Inflammatory macrophage treated with lipopolysaccharide for 4 hours (primary cell): ENCODE results near the gene TKFC.
"Not testable (repeated sequence)": the region's sequence is repeated elsewhere in the genome, so short reads cannot be mapped to it uniquely, and the experiment has no call there.

Experiments
- DNase-seq: peaks from one replicate; pipeline ENCODE4 v3.0.0-alpha.2; 2020

The TKFC gene

DNA sequence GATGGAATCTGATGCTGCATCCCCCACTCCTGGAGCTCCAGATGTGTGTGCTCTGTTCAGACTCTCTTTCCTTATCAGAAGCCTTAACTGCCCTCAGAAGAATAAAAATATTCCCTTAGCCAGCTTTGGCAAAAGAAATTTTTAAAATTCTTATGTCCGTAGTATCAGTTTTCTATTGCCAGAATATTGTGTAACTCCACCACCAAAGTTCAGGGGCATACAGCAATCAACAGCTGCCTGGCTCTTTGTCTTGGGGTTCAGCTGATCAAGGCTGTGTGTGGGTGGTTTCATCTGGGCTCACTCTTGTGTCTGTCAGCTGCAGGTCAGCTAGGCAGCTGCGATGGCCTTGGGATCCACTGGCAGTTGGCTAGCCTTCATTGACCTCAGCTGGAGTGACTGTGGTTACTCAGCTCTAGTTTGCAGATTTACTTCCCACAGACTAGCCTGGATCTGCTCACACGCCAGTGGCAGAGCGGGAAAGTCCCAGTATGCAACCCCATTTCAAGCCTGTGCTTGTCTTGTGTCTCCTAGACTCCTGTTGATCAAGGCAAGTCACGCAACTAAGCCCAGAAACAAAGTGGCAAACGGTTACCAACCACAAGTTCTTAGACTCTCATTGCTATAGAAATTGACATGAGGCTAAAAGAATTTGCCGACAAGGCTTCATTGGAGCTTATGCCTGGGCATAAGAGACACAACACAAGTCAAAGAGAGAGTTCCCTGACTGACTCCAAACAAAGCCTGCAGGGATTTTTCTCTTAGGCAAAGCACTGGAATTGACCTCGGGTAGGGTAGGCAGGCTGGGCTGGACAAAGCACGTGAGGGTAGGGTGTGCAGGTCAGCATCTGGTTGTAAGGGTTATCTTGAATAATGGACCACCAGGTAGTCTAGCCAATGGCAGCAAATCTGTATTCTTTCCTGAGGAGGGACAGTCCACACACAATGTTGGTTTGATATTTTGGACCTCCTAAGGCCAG is 36.6 kb downstream of the TKFC start:
- peak; percentile 95 for DNase-seq

DNA sequence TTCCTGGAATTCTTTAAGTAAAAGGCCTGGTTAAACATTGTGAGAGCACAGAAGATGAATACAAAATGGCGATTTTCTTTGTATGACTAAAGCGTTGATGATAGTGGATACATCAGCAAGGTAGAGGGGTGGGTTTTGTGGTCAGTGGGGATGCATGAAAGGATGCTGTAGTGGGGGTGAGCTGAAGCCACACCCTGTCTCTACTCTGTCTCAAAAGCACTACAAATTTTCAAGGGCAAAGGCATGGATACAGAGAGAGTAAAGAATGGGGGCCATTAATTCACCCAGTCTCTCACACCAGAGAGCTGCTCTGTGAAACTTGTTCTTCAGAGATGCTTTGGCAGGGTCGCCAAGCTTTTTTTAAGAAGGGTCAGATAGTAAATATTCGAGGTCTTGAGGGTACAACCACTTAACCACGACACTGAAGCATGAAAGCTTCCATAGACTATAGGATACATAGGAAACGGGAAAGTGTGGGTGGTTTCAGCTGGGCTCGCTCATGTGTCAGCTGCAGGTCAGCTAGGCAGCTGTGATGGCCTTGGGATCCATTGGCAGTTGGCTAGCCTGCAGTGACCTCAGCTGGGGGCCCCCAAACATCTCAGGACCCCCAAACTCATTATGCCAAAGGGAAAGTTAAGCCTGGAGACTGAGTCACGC is 37.4 kb downstream of the TKFC start:
- DNase-seq: peak; percentile 45

DNA sequence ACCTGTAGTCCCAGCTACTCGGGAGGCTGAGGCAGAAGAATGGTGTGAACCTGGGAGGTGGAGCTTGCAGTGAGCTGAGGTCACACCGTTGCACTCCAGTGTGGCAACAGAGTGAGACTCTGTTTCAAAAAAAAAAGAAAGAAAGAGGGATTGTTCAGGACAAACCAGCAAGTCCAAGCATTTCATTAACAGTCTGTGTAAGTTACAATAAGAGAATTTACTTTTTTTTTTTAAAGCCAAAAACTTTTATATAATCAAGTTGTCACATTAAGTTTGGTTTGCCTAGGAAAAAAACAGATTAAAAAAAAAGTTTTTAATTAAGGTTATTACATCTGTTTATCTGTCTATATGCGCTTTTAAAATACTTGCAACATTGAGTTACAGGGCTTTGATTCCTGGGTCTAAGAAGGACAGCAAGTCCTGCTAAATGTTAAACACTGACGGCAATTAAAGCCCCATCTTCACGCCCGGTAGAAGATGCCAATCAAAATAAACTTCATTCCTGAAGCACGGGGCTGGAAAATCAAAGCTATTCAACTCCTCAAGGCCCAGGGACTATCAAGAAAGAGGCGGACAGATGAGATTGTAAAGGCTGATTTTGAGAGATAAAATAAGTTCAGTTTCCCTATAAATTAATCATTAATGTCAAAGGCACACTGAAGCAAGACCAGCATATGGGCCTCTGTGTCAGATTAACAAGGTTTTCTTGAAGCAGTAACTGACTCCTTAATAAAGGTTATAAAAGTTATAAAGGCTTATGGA is 39.8 kb downstream of the TKFC start:
- DNase-seq: no peak

DNA sequence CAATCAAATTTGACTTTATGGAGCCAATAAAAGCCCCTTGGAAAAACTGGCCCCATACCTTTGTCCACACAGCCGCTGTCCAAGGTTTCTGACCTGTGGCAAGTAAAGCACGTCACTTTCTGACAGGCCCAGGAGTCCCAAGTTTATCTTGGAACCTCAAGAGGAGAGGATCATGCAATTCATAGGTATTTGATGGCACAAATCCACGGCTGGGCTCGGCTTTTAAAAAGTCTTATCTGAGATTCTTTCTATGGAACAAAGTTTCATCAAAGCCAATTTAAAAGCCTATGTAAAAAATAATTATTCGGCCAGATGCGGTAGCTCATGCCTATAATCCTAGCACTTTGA is 42.7 kb downstream of the TKFC start:
- DNase-seq: no peak

DNA sequence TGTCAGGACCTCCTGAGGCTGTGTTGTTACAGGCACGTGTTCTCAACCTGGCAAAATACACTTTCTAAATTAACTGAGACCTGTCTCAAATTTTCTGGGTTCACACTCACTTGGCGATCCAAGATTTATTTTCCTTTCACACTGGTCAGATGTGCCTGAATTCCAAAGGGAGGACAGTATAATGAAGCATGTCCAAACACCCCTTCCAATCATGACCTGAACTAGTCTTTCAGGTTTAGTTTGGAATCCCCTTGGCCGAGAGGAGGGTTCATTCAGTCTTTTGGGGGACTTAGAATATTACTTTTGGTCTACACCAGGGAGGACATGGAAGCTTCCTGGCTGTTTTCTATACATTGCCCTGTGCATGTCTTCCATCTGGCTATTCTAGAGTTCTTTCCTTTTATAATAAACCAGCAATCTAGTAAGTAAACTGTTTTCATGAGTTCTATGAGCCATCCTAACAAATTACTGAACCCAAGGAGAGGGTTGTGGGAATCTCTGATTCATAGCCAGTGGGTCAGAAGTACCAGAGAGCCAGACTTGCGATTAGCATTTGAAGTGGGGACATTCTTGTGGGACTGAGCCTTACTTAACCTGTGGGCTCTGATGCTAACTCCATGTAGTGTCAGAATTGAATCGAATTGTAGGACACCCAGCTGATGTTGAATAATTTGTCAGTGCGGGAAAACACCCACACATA is 44.6 kb downstream of the TKFC start:
- DNase-seq: peak; percentile 36

DNA sequence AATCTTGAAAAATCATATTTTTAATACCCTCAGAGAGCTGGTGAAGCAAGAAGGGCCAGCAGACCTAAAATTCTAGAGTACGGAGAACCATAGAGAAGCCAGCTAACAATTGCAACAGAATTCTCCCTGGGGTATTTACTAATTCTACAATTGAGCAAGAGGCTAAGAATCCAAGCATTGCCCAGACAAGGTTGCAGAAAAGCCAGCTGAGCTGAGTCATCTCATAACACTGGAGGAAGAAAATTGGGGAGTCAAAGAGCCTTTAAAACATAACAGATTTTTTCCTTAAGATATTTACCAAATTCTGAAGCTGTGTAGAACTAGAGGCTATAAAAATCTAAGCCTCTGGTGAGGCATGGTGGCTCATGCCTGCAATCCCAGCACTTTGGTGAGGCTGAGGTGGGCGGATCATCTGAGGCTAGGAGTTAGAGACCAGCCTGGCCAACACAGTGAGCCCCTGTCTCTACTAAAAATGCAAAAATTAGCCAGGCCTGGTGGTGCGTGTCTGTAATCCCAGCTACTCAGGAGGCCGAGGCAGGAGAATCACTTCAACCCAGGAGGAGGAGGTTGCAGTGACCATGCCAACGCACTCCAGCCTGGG is 45.8 kb downstream of the TKFC start:
- peak; percentile 96 for DNase-seq

DNA sequence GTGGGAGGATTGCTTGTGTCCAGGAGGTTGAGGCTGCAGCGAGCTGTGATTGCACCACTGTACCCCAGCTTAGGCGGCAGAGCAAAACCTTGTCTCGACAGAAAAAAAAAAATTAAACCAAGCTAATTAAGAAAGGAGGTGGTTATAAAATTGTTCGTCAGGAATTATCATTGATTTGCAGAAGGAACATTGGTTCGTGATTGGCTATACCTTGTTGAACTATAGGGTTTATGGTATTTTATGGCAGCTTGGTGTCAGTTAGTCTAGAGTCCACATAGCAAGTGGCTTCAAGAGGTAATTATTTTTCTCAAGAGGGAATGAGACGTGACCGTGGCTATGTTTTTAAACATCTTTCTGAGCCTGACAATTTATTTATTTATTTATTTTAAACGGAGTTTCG is 47.9 kb downstream of the TKFC start:
- no peak for DNase-seq

DNA sequence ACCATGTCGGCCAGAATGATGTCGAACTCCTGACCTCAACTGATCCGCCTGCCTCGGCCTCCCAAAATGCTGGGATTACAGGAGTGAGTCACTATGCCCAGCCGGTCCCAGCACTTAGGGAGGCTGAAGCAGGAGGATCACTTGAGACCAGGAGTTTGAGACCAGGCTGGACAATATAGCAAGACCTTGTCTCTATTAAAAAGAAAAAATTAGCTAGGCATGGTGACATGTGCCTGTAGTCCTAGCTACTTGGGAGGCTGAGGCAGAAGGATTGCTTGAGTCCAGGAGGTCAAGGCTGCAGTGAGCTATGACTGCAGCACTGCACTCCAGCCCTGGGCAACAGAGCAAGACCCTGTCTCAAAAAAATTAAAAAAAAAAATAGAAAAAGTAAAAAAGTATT is 50.8 kb downstream of the TKFC start:
- not testable (repeated sequence) for DNase-seq

DNA sequence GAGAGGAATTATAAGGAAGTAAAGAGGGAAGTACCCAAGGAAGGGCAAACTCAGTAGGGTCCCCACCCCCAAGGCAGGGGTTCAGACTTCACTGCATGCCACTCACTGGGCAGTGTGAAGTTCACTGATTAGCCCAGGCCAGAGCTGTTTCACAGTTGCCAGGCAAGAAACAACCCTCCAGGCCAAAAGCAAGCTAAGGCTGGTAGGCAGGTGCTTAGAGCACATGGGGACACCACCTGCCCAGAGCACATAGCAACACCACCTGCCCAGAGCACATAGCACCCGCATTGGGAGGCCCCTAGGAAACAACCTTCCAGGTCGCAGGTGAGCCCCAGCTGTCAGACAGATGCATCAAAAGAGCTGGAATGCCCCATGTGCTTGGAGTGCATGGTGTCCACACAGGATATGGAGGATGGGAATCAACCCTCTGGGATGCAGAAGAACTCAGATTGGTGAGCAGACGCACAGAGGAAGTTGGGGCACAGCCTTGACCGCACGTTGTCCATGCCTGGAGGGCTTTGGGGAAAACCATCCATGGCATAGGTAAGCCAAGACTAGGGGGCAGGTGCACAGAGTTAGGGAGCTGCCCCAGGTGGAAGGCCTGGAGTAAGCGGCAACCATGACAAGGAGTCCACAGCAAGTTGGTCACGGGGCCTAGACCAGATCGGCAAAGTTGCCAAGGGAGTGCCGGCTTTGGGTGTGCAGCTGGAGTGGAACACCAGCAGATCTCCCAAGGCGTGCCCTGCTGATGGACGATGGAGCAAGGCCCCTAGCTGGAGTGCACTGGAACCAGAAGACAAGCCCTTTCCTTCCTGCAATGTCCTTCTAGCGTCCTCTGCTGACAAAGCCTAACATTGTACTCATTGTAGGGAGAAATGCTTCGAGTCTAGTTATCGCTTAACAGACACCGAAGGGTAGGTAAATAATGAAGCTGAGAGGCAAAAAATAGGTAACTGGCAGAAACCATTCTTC is 51.5 kb downstream of the TKFC start:
- DNase-seq: peak; percentile 57

DNA sequence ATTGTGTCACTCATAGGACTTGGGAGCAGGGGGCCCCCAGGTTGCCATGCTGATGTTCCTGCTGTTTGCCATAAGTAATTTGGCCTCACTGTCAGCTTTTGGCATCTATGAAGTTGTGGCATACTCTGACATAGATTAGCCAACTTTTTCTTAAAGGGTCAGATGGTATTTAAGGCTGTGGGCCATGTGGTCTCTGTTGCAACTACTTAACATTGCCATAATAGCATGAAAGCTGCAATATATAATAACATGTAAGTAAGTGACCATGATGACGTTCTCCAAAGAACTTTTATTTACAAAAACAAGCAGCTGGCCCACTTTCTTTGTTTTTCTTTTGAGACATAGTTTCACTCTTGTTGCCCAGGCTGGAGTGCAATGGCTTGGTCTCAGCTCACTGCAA is 57.1 kb downstream of the TKFC start:
- DNase-seq: no peak

DNA sequence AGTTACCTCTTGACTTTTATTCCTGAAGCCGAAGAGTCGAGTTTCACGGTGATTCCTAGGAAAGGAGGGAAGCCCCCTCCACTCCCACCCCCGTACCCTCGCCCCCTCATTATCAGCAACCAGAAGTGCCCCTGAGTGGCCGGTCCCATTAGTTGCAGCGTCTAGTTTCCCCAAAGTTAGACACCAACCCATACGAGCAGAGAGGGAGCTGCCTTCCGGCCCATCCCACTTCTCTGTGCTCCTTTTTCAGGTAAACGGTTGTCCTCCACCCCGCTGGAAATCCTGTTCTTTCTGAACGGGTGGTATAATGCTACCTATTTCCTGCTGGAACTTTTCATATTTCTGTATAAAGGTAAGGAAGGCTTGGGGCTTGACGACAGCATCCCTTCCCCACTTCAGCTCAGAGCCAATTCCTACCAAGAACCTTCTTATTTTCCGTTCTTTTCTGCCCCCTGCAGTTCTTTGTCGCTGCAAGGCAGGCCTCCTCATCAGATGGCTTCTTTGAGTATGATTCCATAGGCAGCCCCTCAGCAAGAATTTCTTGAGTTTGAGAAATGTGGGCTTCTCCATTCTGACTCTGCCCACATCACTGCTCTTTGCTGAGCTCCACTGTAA is 60.1 kb downstream of the TKFC start:
- no peak for DNase-seq
